GM15510 (cell line): Measurements from ENCODE around the gene TP53.

Source experiments
- POLR2A ChIP-seq: IDR thresholded peaks from 3 replicates; pipeline ENCODE4 v1.6.1; 2011; ENCODE audit warnings: borderline replicate concordance; ENCODE audit not compliant: insufficient read length; ENCODE audit errors: extremely low read depth

Gene TP53

GRCh38 chr17:7632492-7632894 is 54.8 kb downstream of the TP53 start:
- TF ChIP-seq POLR2A = no peak

- no peak for TF ChIP-seq POLR2A
Measured at GRCh38 chr17:7631398-7632380, 55.6 kb downstream of the TP53 start.

GRCh38 chr17:7629939-7630571 is 57.2 kb downstream of the TP53 start, which contains the start of gene SHBG:
TSS of gene SHBG (plus strand) at chr17:7630135. CDS start at chr17:7630173, 38 bp downstream.
- TF ChIP-seq POLR2A = no peak

- TF ChIP-seq POLR2A = peak; percentile 77
Measured at GRCh38 chr17:7627250-7628121, 59.8 kb downstream of the TP53 start, which contains the start of gene SAT2. TSS of gene SAT2 (minus strand) at chr17:7627821. CDS start at chr17:7627635, 186 bp downstream.

GRCh38 chr17:7626956-7627249 is 60.4 kb downstream of the TP53 start:
- TF ChIP-seq POLR2A = no peak

- TF ChIP-seq POLR2A = no peak
Measured at GRCh38 chr17:7626307-7626706, 61.0 kb downstream of the TP53 start.

- no peak for TF ChIP-seq POLR2A
Measured at GRCh38 chr17:7623661-7624060, 63.6 kb downstream of the TP53 start.

GRCh38 chr17:7620835-7621234 is 66.5 kb downstream of the TP53 start:
- no peak for TF ChIP-seq POLR2A

GRCh38 chr17:7618608-7619007 is 68.7 kb downstream of the TP53 start:
- TF ChIP-seq POLR2A = no peak
